Measurements from ENCODE around the gene SH3PXD2A. TPM values are rescaled to one million over a fixed set of nuclear protein-coding genes. Genes with fewer than 3 reads are reported as not detected.

Gene SH3PXD2A
- total and polyA plus RNA-seq, 2 donors (not counting 1 experiment from before 2014, with no cell fraction given) = 3.2 to 33.5 TPM

DNA sequence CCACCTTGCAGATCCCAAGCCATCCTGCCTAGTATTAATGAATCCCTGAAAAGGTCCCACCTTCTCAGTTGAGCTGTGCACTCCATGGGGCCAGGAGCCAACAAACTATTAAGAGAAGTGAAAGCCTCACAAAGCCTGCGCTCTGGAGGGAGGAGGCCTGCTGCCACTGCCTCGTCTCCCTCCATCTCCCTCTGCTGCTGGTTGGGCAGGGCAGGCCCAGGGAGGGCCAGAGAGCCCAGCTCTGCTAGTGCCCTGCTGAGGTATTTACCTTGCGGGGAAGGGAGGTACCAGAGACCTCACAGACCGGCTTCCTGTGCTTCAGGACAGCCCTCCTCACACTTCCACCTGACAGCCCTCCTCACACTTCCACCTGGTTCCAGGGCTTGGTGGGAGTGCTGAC is 171.5 kb downstream of the SH3PXD2A start:
- no peak for ATAC-seq (ENCODE audit: low read depth)
- peaks cover 17% of the 10 kb centered on the region for H3K79me2 ChIP-seq (ENCODE audit: control insufficient read depth, insufficient read depth, low read length)
- H2AFZ ChIP-seq (ENCODE audit: insufficient read depth, low read depth, low read length, poor library complexity, severe bottlenecking) = no peak overlapping the region
- intact Hi-C loops (cut with micrococcal nuclease) = no loop called here
- no peak overlapping the region for H3K27ac Mint-ChIP-seq
- H3K9me3 Mint-ChIP-seq (ENCODE audit: insufficient read depth) = no peaks in the 10 kb centered on the region
- TF ChIP-seq, protein P1, sequence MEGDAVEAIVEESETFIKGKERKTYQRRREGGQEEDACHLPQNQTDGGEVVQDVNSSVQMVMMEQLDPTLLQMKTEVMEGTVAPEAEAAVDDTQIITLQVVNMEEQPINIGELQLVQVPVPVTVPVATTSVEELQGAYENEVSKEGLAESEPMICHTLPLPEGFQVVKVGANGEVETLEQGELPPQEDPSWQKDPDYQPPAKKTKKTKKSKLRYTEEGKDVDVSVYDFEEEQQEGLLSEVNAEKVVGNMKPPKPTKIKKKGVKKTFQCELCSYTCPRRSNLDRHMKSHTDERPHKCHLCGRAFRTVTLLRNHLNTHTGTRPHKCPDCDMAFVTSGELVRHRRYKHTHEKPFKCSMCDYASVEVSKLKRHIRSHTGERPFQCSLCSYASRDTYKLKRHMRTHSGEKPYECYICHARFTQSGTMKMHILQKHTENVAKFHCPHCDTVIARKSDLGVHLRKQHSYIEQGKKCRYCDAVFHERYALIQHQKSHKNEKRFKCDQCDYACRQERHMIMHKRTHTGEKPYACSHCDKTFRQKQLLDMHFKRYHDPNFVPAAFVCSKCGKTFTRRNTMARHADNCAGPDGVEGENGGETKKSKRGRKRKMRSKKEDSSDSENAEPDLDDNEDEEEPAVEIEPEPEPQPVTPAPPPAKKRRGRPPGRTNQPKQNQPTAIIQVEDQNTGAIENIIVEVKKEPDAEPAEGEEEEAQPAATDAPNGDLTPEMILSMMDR (IDR thresholded peaks at IDR 0.05) = no peak
- TF ChIP-seq EZH2 (IDR thresholded peaks at IDR 0.05; ENCODE audit: borderline replicate concordance, insufficient read depth, low read depth, low read length, poor library complexity, severe bottlenecking) = no peak
- peaks cover 24% of the 10 kb centered on the region for H3K4me1 Mint-ChIP-seq
- H3K4me1 ChIP-seq (ENCODE audit: control insufficient read depth in 2 of 2, insufficient read depth in 2 of 2, low read length in 2 of 2) = peaks cover 18 to 22% of the 10 kb centered on the region in 2 donors
- CTCF ChIA-PET = interaction anchor here (0.6 to 1.0 kb wide), 2 partner anchors 15 to 18 kb away, joined by 3 to 4 read pairs; no protein-coding TSS in a partner anchor
- H3K27me3 Mint-ChIP-seq = no peaks in the 10 kb centered on the region
- H3K27me3 ChIP-seq (replicated peaks in 1 of 4; ENCODE audit: control extremely low read depth in 1 of 4, control insufficient read depth in 3 of 4, insufficient read depth in 4 of 4, low read length in 3 of 4) = no peaks in the 10 kb centered on the region
- no peaks in the 10 kb centered on the region for H4K20me1 ChIP-seq (ENCODE audit: control insufficient read depth, insufficient read depth, low read length, poor library complexity, severe bottlenecking)
- no peak overlapping the region for H3K27ac ChIP-seq (ENCODE audit: low read length in 2 of 2)
- H3K4me2 ChIP-seq (replicated peaks; ENCODE audit: low read depth, low read length, poor library complexity, severe bottlenecking) = no peak overlapping the region
- no peak overlapping the region for H3K4me3 Mint-ChIP-seq
- H3K36me3 ChIP-seq (replicated peaks in 1 of 2; ENCODE audit: control extremely low read depth in 1 of 2, control insufficient read depth in 1 of 2, extremely low read depth in 1 of 2, insufficient read depth in 2 of 2, low read length in 1 of 2) = no peaks in the 10 kb centered on the region
- WGBS (ENCODE audit: insufficient coverage) = 88% methylated on average over 3 of the region's 4 CpGs
- no peaks in the 10 kb centered on the region for H3K9me3 ChIP-seq (ENCODE audit: control extremely low read depth in 1 of 3, control insufficient read depth in 2 of 3, insufficient read depth in 1 of 3, low read length in 2 of 3)
- POLR2A ChIA-PET = no interaction called here
- no peak overlapping the region for H3K9ac ChIP-seq (ENCODE audit: low read length)
- H3K4me3 ChIP-seq (ENCODE audit: control extremely low read depth in 1 of 5, extremely low read depth in 1 of 5, insufficient read depth in 1 of 5, low read depth in 2 of 5, low read length in 4 of 5) = no peak overlapping the region
- no peak for DNase-seq

DNA sequence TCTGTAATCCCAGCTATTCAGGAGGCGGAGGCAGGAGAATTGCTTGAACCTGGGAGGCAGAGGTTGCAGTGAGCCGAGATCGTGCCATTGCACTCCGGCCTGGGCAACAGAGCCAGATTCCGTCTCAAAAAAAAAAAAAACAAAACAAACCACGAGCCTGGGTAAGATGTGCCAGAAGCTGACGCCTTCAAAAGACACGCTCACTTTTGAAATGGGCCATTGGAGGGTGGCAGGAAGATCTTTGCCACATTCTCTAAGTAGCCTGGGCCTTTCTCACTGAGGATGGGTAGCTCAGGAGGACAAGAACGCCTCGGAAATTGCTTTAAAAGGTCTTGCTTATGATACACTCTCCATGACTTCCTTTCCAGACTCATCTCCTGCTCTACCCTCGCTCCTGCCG is 172.7 kb downstream of the SH3PXD2A start:
- no peak for TF ChIP-seq EZH2 (IDR thresholded peaks at IDR 0.05; ENCODE audit: borderline replicate concordance, insufficient read depth, low read depth, low read length, poor library complexity, severe bottlenecking)
- TF ChIP-seq, protein P1 (IDR thresholded peaks at IDR 0.05) = no peak
- no peaks in the 10 kb centered on the region for H3K27me3 ChIP-seq (replicated peaks in 1 of 4; ENCODE audit: control extremely low read depth in 1 of 4, control insufficient read depth in 3 of 4, insufficient read depth in 4 of 4, low read length in 3 of 4)
- no peaks in the 10 kb centered on the region for H3K9me3 Mint-ChIP-seq (ENCODE audit: insufficient read depth)
- peaks cover 17% of the 10 kb centered on the region for H3K79me2 ChIP-seq (ENCODE audit: control insufficient read depth, insufficient read depth, low read length)
- H3K27me3 Mint-ChIP-seq = no peaks in the 10 kb centered on the region
- no peaks in the 10 kb centered on the region for H3K9me3 ChIP-seq (ENCODE audit: control extremely low read depth in 1 of 3, control insufficient read depth in 2 of 3, insufficient read depth in 1 of 3, low read length in 2 of 3)
- no peak overlapping the region for H2AFZ ChIP-seq (ENCODE audit: insufficient read depth, low read depth, low read length, poor library complexity, severe bottlenecking)
- H3K9ac ChIP-seq (ENCODE audit: low read length) = no peak overlapping the region
- no peak for ATAC-seq (ENCODE audit: low read depth)
- no peak overlapping the region for H3K4me3 ChIP-seq (ENCODE audit: control extremely low read depth in 1 of 5, extremely low read depth in 1 of 5, insufficient read depth in 1 of 5, low read depth in 2 of 5, low read length in 4 of 5)
- H3K4me1 Mint-ChIP-seq = peaks cover 33% of the 10 kb centered on the region
- H4K20me1 ChIP-seq (ENCODE audit: control insufficient read depth, insufficient read depth, low read length, poor library complexity, severe bottlenecking) = no peaks in the 10 kb centered on the region
- no peak overlapping the region for H3K4me2 ChIP-seq (replicated peaks; ENCODE audit: low read depth, low read length, poor library complexity, severe bottlenecking)
- no peak for DNase-seq
- no peak overlapping the region for H3K27ac ChIP-seq (ENCODE audit: low read length in 2 of 2)
- POLR2A ChIA-PET = no interaction called here
- no peak overlapping the region for H3K27ac Mint-ChIP-seq
- H3K36me3 ChIP-seq (replicated peaks in 1 of 2; ENCODE audit: control extremely low read depth in 1 of 2, control insufficient read depth in 1 of 2, extremely low read depth in 1 of 2, insufficient read depth in 2 of 2, low read length in 1 of 2) = no peaks in the 10 kb centered on the region
- peaks cover 30 to 34% of the 10 kb centered on the region in 2 donors for H3K4me1 ChIP-seq (ENCODE audit: control insufficient read depth in 2 of 2, insufficient read depth in 2 of 2, low read length in 2 of 2)
- CTCF ChIA-PET = interaction anchor here (1.4 kb wide), 1 partner anchor 9 kb away, joined by 4 read pairs; no protein-coding TSS in a partner anchor
- 91% methylated on average over 8 of the region's 12 CpGs for WGBS (ENCODE audit: insufficient coverage)
- intact Hi-C loops (cut with micrococcal nuclease) = no loop called here
- no peak overlapping the region for H3K4me3 Mint-ChIP-seq
